Mesothelial cell of epicardium (in vitro differentiated cells): ENCODE results near the gene PLAGL2. TPM values are rescaled to one million over a fixed set of nuclear protein-coding genes. Genes with fewer than 3 reads are reported as not detected.

ENCODE experiments used
- DNase-seq, 2 experiments: peaks; one replicate each; pipeline ENCODE4 v3.0.0; 2021; ENCODE audit warnings: low spot score in 2 of 2; ENCODE audit not compliant: unreplicated experiment in 2 of 2
- H3K27ac Mint-ChIP-seq: 2 replicates; pipeline ENCODE4 v1.8.0; 2021; ENCODE audit warnings: mixed read lengths
- H3K27me3 Mint-ChIP-seq: 2 replicates; pipeline ENCODE4 v1.8.0; 2021; ENCODE audit warnings: low read depth, mixed read lengths
- H3K36me3 Mint-ChIP-seq: 2 replicates; pipeline ENCODE4 v1.8.0; 2021; ENCODE audit warnings: mixed read lengths
- H3K4me1 Mint-ChIP-seq: 2 replicates; pipeline ENCODE4 v1.8.0; 2021; ENCODE audit warnings: mixed read lengths
- H3K4me3 Mint-ChIP-seq: 2 replicates; pipeline ENCODE4 v1.8.0; 2021; ENCODE audit warnings: mild to moderate bottlenecking, moderate library complexity, mixed read lengths
- H3K9me3 Mint-ChIP-seq: 2 replicates; pipeline ENCODE4 v1.8.0; 2021; ENCODE audit warnings: mixed read lengths
- CTCF ChIP-seq: fragments of 200-600 bp; sonication (generic); IDR thresholded peaks from one replicate; pipeline ENCODE4 v1.5.0; 2021; ENCODE audit warnings: antibody characterized with exemption; ENCODE audit not compliant: unreplicated experiment
- total RNA-seq: library from RNA; stranded (reverse); gene quantifications from 3 replicates; pipeline ENCODE4 v1.2.1, GENCODE V29; 2021

The PLAGL2 gene
- total RNA-seq, 1 donor from 2014 or later, result 37.8 TPM

- H3K4me1 Mint-ChIP-seq, result no peaks in the 10 kb centered on the region
- no peaks in the 10 kb centered on the region for H3K9me3 Mint-ChIP-seq
- DNase-seq, result no peak
These were observed 45.2 kb downstream of the PLAGL2 start for GRCh38 chr20:32162351-32162750.

GRCh38 chr20:32160341-32160740, 47.2 kb downstream of the PLAGL2 start:
- Mint-ChIP-seq H3K27me3 (no peaks in the 10 kb centered on the region), H3K9me3 (no peaks in the 10 kb centered on the region), H3K4me3 (no peak overlapping the region), H3K27ac (no peak overlapping the region), H3K4me1 (no peaks in the 10 kb centered on the region), H3K36me3 (peaks cover 52% of the 10 kb centered on the region)
- no peak for TF ChIP-seq CTCF
- no peak for DNase-seq

More at GRCh38 chr20:32162351-32162750, 45.2 kb downstream of the PLAGL2 start:
- Mint-ChIP-seq H3K36me3 (peaks cover 61% of the 10 kb centered on the region), H3K4me3 (no peak overlapping the region), H3K27ac (no peak overlapping the region), H3K27me3 (no peaks in the 10 kb centered on the region)
- no peak for TF ChIP-seq CTCF

- TF ChIP-seq CTCF, result no peak
- Mint-ChIP-seq H3K27ac (no peak overlapping the region), H3K9me3 (no peaks in the 10 kb centered on the region), H3K4me1 (no peaks in the 10 kb centered on the region), H3K36me3 (peaks cover 52% of the 10 kb centered on the region), H3K27me3 (no peaks in the 10 kb centered on the region), H3K4me3 (no peak overlapping the region)
- no peak for DNase-seq
These were observed 47.7 kb downstream of the PLAGL2 start for GRCh38 chr20:32159766-32160221.

GRCh38 chr20:32158943-32159660, 48.4 kb downstream of the PLAGL2 start:
- no peak for DNase-seq
- no peak overlapping the region for H3K27ac Mint-ChIP-seq
- H3K9me3 Mint-ChIP-seq, result no peaks in the 10 kb centered on the region
- H3K4me3 Mint-ChIP-seq, result no peak overlapping the region
- H3K27me3 Mint-ChIP-seq, result no peaks in the 10 kb centered on the region
- no peak for TF ChIP-seq CTCF
- H3K4me1 Mint-ChIP-seq, result no peaks in the 10 kb centered on the region
- peaks cover 52% of the 10 kb centered on the region for H3K36me3 Mint-ChIP-seq

- no peaks in the 10 kb centered on the region for H3K27me3 Mint-ChIP-seq
- peaks cover 55% of the 10 kb centered on the region for H3K36me3 Mint-ChIP-seq
- TF ChIP-seq CTCF, result no peak
- H3K4me3 Mint-ChIP-seq, result no peak overlapping the region
- no peak overlapping the region for H3K27ac Mint-ChIP-seq
- no peaks in the 10 kb centered on the region for H3K4me1 Mint-ChIP-seq
- no peak for DNase-seq
- H3K9me3 Mint-ChIP-seq, result no peaks in the 10 kb centered on the region
These were observed 49.2 kb downstream of the PLAGL2 start for GRCh38 chr20:32158351-32158750.
